HUES64 (cell line): ENCODE results near the gene RTL10.

Source experiments
- H3K27ac ChIP-seq: 2 replicates; pipeline ENCODE4 v1.7.0; 2013; ENCODE audit warnings: low read depth, low read length, inconsistent platforms
- H3K27me3 ChIP-seq: 2 replicates; pipeline ENCODE4 v1.6.1; 2013; ENCODE audit warnings: mild to moderate bottlenecking, low read length; ENCODE audit not compliant: insufficient read depth
- H3K36me3 ChIP-seq: 2 replicates; pipeline ENCODE4 v1.6.1; 2013; ENCODE audit warnings: mild to moderate bottlenecking, low read length; ENCODE audit not compliant: insufficient read depth
- H3K4me1 ChIP-seq: 2 replicates; pipeline ENCODE4 v1.6.1; 2013; ENCODE audit warnings: mild to moderate bottlenecking, low read length, moderate library complexity; ENCODE audit not compliant: insufficient read depth
- H3K4me3 ChIP-seq: 2 replicates; pipeline ENCODE4 v1.5.1; 2013; ENCODE audit warnings: mild to moderate bottlenecking, low read length, moderate library complexity
- H3K9ac ChIP-seq: 2 replicates; pipeline ENCODE4 v1.6.1; 2013; ENCODE audit warnings: mild to moderate bottlenecking, low read depth, low read length
- H3K9me3 ChIP-seq: 2 replicates; pipeline ENCODE4 v1.6.1; 2013; ENCODE audit warnings: low read depth, low read length; ENCODE audit not compliant: insufficient read depth
- WGBS: fragments of 150-250, 120-280 bp; methylation state at CpG from one replicate; pipeline ENCODE4 v1.1.7; 2013; ENCODE audit warnings: missing lambda C conversion rate; 5-methylcytosine and 5-hydroxymethylcytosine counted together

RTL10 gene

DNA sequence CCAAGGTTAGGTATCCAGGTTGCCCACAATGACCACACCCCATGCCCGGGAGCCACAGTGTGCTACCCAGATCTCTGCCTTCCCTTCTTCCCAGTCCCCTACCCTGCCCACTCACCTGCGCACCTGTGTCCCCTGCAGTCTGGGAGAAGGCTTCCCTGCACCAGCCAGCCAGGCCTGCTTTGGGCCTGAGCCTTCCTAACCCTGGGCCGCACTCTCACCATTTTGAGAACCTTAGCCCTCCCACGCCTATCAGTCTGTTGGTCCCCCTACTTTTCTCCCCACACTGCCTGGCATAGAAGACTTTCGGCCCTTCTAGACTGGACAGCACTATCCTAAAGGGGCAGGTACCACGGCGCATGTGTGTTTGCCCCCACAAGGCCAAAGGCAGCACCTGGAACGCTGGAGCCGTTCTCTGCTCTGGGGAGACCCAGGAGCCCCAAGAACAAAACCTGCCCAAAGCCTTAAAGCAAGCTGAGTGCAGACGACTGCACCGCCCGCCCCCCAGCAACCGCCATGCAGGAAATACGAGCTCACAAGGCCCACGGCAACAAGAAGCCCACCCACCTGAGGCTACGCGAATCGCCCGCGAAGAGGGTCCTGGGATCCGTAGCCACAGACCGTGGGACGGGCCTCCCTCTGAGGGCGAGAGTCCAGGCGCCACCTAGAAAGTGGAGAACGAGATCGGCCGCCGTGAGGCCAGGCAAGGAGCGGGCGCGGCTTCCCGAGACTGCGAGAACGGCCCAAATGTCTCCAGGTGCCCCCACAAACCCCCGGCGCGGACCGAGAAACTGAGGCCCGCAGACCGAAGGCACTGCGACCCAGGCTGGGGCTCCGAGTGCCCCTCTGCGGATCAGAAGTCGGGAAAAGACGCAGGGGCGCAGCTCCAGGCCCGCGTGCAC lies 546 bp downstream of the RTL10 start:
- peak overlapping the region; percentile 87 for H3K27ac ChIP-seq
- H3K36me3 ChIP-seq, result peaks cover 36% of the 10 kb centered on the region
- no peaks in the 10 kb centered on the region for H3K27me3 ChIP-seq
- WGBS, result 3% methylated on average over 49 of the region's 49 CpGs
- peaks cover 10% of the 10 kb centered on the region for H3K4me1 ChIP-seq
- H3K9me3 ChIP-seq, result no peaks in the 10 kb centered on the region
- H3K9ac ChIP-seq, result peak overlapping the region; percentile 87
- H3K4me3 ChIP-seq, result peak overlapping the region; percentile 90

DNA sequence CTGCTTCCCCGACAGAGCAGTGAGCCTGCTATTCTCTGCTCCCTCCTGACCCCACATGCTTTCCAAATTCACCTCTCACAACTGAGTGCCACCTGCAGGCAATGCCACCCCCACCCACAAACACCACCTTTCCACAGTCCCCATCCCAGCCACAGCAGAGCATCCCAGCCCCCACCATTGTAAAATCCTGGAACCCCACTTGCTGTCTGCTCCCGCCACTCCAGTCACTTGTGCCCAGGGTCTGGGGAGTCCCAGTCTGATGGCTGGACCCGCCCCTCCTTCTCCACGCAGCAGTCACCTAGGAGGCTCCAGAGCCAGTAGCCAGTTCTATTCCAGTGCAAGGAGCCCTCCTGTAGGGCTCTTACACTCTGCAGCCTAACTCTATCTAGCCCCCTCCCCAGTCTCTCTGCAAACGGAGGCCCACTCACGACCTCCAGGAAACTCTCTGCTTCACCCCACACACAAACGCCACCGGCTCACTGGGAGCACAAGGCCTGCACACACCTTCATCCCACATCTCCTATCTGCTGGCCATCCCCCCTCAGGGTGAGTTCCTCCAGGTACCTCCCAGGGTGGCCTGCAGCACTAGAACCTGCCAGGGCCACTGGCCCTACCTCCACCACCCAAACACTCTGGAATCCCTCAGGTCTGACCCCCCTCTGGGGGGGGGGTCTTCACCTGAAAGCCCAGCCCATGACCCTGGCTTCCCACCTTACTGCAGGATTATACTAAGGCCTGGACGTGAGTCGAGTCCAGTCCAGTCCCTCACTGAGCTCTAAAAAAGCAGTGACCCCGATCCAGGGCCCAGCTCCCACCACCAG lies 1.4 kb downstream of the RTL10 start:
- peaks cover 10% of the 10 kb centered on the region for H3K4me1 ChIP-seq
- H3K9me3 ChIP-seq, result no peaks in the 10 kb centered on the region
- H3K9ac ChIP-seq, result peak overlapping the region; percentile 87
- 64% methylated on average over 11 of the region's 11 CpGs for WGBS
- H3K27me3 ChIP-seq, result no peaks in the 10 kb centered on the region
- H3K36me3 ChIP-seq, result peaks cover 36% of the 10 kb centered on the region
- no peak overlapping the region for H3K27ac ChIP-seq
- peak overlapping the region; percentile 90 for H3K4me3 ChIP-seq

DNA sequence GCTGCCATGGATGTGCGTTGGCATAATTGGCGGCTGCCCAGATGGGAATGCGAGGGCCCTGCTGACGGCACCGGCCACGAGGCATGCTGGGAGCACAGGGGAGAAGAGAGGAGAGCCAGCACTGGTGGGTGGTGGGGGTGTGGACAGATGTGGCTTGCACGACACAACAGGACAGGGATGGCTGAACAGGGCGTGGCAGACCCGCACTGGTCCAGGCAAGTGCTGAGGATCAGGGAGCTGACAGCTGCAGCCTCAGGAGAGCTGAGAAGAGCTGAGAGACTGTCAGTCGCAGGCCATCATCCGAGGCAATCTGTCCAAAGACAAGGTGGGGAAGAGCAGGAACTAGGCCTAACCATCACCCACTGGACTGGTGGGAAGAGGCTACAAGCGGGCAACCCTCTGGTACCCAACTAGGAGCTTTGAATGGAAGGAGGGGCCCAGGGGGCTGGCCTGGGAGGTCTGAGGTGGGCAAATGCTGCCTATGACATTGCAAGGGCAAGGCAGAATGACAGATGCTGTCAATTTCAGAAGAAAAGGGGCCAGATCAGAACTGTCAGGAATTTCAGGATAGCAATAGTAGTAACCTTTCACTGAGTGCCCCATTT lies 2.4 kb downstream of the RTL10 start:
- H3K4me1 ChIP-seq, result peaks cover 10% of the 10 kb centered on the region
- no peaks in the 10 kb centered on the region for H3K9me3 ChIP-seq
- no peak overlapping the region for H3K27ac ChIP-seq
- H3K36me3 ChIP-seq, result peaks cover 38% of the 10 kb centered on the region
- H3K27me3 ChIP-seq, result no peaks in the 10 kb centered on the region
- H3K4me3 ChIP-seq, result peak overlapping the region; percentile 90; the same call in 1 of the 2 replicates
- H3K9ac ChIP-seq, result no peak overlapping the region
- 96% methylated on average over 12 of the region's 12 CpGs for WGBS

DNA sequence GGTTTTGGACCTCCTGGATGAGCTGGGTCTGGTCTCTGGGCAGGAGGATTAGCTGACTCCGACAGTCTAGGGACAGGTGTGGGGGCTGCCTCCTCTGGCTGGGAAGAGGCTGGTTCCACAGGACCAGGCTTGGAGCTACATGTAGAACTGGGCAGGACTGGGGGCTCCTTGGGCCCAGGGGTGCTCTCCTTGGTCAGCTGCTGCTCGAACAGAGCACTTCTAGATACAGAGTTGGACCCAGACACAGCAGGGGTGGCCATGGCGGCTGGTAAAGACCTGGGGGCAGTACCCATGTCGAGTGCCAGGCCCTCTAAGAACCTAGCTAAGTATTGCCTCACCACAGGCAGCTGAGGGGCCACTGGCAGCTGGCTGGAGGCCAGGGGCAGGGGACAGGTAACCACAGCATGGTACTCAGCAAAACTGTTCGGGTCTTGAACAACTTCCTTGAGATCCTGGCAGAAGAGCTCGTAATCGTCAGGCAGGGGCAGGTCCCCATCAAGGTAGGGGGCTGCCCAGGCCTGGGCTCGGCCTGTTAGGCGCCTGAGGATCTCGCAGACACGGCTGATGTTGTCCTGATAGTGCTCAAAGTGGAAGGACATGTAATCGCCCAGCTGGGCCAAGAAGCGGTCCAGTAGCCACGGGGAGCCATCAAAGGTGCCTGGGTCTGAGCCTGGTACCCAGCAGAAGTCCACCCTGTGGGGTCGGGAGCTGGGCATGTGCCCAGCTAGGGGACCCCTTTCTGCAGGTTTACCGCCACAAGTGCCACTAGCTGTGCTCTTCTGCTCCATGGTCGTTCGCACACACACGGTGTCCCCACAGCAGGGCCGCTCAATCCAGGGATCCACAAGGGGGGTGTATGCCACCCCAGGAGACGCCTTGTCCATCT lies 3.1 kb downstream of the RTL10 start:
- Histone ChIP-seq H3K36me3 (peaks cover 42% of the 10 kb centered on the region), H3K27ac (no peak overlapping the region), H3K4me3 (no peak overlapping the region), H3K9ac (no peak overlapping the region), H3K27me3 (no peaks in the 10 kb centered on the region), H3K4me1 (peaks cover 10% of the 10 kb centered on the region), H3K9me3 (no peaks in the 10 kb centered on the region)
- WGBS, result 95% methylated on average over 21 of the region's 21 CpGs

DNA sequence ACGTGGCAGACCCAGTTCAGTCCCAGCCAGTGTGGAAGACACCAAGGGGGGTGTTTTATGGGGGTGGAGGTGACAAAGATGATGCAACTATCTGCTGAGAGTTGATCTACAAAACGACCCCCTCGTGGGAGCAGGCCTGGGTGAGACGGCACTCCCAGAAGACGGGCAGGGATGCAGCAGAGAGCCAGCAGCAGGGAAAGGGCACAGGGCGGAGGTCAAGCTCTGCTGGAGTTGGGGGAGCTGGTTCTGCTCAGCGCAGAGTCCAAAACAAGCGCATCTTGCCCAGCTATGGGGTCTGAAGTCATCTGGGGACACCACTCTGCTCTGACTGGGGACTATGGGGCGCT lies 3.9 kb downstream of the RTL10 start:
- no peak overlapping the region for H3K27ac ChIP-seq
- no peak overlapping the region for H3K9ac ChIP-seq
- WGBS, result 89% methylated on average over 9 of the region's 9 CpGs
- H3K9me3 ChIP-seq, result no peaks in the 10 kb centered on the region
- H3K4me3 ChIP-seq, result no peak overlapping the region
- H3K36me3 ChIP-seq, result peaks cover 42% of the 10 kb centered on the region
- no peaks in the 10 kb centered on the region for H3K27me3 ChIP-seq
- peaks cover 5% of the 10 kb centered on the region; the same call in 1 of the 2 replicates for H3K4me1 ChIP-seq

DNA sequence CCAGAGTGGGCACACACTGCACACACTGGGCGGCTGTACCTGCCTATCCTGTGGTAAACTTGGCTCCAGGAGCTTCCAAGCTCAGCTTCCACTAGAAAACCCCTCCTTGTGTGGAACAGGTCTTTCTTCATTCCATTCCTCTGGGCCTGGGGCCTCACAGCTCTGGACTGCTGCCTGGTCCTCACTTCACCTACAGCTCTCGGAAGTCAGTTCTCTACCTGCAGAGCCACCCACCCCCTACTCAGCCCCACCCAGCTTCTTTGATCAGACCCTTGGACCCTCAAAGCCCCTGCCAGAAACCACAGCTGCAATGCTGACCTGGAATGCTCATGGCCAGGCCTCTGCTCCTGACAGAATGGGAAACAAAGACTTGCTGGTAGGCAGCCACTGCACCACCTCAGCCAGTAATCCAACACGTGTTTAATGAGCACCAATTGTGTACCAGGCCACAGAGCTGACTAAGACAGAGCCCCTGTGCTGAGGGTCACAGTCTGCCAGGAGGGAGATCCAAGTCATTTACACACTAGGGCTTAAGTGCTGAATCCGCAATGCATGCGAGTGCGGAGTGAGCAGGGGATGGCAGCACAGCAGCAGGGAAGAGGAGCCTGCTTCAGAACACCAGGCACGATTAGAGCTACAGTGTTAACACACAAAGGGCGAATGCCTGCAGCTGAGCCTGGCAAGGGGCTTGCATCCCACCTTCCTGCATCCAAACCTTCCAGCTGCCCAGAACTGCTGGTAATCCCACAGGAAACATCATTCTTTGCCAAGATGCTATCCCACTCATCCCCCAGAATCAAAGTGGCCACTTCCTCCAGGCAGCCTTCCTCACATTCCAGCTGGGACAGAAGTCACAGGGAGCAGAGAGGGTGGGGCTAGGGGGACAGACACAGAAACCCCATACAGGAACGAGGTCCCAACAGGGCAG lies 4.6 kb downstream of the RTL10 start:
- Histone ChIP-seq H3K36me3 (peaks cover 42% of the 10 kb centered on the region), H3K4me3 (no peak overlapping the region), H3K4me1 (peaks cover 4% of the 10 kb centered on the region; the same call in 1 of the 2 replicates), H3K27me3 (no peaks in the 10 kb centered on the region), H3K9ac (no peak overlapping the region), H3K27ac (peak overlapping the region; percentile 26; the same call in 1 of the 2 replicates), H3K9me3 (no peaks in the 10 kb centered on the region)
- 81% methylated on average over 9 of the region's 9 CpGs for WGBS

DNA sequence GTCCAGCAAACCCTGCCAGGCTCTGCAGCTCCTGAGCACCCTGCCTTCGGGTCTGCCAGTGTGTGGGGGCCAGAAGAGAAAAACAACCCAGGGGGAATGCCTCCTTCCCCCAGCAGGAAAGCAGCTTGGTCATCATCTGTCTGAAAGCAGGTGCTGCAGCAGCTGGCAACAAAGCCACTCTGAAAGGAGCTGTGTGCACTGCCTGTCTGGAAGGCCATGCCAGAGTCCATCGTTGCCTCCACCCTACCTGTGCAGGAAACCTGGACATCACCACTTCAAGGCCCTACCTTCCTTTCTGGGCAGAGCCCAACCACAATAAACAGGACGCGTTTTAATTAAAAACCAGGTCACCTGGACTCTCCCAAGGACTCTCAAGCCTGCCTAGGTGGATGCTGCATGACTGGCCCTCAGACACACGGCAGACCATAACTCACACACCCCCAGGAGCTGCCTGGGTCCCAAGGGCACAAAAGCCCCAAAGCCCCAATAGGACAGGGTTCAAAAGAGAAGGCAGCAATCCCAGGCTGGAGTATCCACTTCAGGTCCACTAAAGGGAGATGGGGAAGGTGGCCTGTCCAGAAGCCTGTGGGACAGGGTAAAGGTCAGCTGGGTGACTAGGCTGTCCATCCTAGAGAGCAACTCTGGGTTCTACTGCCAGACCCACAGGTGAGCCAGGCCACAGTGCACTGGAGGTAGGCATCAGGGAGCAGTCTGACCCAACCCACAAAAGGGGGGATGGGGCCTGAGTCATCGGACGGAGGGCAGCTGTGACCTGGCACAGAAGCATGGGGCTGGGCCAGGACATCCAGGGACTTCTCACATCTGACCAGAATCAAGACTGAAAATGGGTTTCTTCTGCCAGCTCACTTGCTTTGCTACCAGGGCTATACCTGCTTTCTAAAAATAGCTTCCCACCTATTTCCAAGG lies 6.1 kb downstream of the RTL10 start:
- peaks cover 4% of the 10 kb centered on the region; the same call in 1 of the 2 replicates for H3K4me1 ChIP-seq
- H3K27me3 ChIP-seq, result no peaks in the 10 kb centered on the region
- no peaks in the 10 kb centered on the region for H3K9me3 ChIP-seq
- 91% methylated on average over 7 of the region's 7 CpGs for WGBS
- H3K9ac ChIP-seq, result no peak overlapping the region
- H3K36me3 ChIP-seq, result peaks cover 42% of the 10 kb centered on the region
- no peak overlapping the region for H3K4me3 ChIP-seq
- H3K27ac ChIP-seq, result no peak overlapping the region

DNA sequence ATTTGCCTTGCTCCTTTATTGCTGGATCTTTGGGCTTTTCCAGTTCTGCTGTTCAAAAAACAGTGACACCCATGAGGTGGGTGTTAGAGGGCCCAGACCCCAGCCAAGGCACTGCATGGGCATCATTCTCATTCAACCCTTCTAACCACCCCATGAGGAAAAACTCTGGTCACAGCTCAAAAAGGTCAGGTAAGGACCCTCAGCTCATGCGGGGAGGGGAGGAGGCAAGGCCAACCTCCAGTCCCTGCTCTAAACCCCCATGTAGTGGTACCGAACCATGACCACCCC lies 7.4 kb downstream of the RTL10 start:
- Histone ChIP-seq H3K9ac (no peak overlapping the region), H3K36me3 (peaks cover 35% of the 10 kb centered on the region), H3K9me3 (no peaks in the 10 kb centered on the region), H3K4me3 (no peak overlapping the region), H3K27me3 (no peaks in the 10 kb centered on the region), H3K27ac (no peak overlapping the region), H3K4me1 (peaks cover 4% of the 10 kb centered on the region; the same call in 1 of the 2 replicates)
- WGBS, result 93% methylated on average over 2 of the region's 2 CpGs

DNA sequence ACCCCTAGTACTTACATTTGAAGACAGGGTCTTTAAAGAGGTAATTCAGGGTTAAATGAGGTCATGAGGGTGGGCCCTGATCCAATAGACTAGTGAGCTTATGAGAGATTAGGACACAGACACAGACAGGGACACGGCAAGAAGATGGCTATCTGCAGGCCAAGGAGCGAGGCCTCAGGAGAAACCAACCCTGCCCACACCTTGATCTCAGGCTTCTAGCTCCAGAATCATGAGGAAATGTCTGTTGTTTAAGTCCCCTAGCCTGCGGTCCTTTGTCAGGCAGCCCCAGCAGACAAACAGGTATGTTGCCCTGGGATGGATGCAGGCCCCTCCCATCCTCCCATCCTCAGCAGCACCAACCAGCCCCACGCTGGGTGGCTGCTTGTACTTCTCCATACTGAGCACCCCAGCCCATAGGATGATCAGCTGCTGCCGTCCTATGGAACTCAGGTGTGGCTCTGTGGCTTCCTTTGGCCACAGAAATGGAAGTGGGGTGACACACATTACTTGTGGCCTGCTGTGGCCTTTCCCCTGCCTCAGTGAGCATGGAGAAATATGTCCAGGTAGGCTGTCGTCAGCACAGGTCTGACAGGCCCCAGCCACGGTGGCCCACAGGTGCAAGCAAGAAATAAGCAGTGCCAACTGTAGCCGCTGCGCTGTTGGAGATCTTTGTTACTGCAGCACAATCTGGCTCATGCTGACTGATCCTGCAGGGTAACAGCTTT lies 7.9 kb downstream of the RTL10 start:
- peaks cover 29% of the 10 kb centered on the region for H3K36me3 ChIP-seq
- WGBS, result 95% methylated on average over 9 of the region's 9 CpGs

More for the DNA sequence above, 7.9 kb downstream of the RTL10 start:
- Histone ChIP-seq H3K9me3 (no peaks in the 10 kb centered on the region), H3K27me3 (no peaks in the 10 kb centered on the region), H3K4me3 (no peak overlapping the region), H3K4me1 (peaks cover 4% of the 10 kb centered on the region; the same call in 1 of the 2 replicates), H3K27ac (no peak overlapping the region), H3K9ac (no peak overlapping the region)
